Measurements from ENCODE around the gene CHAT.

- TF ChIP-seq, protein P1, sequence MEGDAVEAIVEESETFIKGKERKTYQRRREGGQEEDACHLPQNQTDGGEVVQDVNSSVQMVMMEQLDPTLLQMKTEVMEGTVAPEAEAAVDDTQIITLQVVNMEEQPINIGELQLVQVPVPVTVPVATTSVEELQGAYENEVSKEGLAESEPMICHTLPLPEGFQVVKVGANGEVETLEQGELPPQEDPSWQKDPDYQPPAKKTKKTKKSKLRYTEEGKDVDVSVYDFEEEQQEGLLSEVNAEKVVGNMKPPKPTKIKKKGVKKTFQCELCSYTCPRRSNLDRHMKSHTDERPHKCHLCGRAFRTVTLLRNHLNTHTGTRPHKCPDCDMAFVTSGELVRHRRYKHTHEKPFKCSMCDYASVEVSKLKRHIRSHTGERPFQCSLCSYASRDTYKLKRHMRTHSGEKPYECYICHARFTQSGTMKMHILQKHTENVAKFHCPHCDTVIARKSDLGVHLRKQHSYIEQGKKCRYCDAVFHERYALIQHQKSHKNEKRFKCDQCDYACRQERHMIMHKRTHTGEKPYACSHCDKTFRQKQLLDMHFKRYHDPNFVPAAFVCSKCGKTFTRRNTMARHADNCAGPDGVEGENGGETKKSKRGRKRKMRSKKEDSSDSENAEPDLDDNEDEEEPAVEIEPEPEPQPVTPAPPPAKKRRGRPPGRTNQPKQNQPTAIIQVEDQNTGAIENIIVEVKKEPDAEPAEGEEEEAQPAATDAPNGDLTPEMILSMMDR (IDR thresholded peaks at IDR 0.05; ENCODE audit: low read depth, low read length) = no peak
- TF ChIP-seq EZH2phosphoT487 (IDR thresholded peaks at IDR 0.05; ENCODE audit: low read depth) = no peak
Observed at GRCh38 chr10:49609283-49610113, 4.3 kb upstream of the CHAT start.
